ENCODE measurements around the gene AGAP5. TPM values are rescaled to one million over a fixed set of nuclear protein-coding genes. Genes with fewer than 3 reads are reported as not detected.

Gene AGAP5
- total and polyA plus RNA-seq, 2 of the 13 experiments (the other 11 are each of a cell fraction or from before 2014, with no cell fraction given), result 5.3 to 7.9 TPM

DNA sequence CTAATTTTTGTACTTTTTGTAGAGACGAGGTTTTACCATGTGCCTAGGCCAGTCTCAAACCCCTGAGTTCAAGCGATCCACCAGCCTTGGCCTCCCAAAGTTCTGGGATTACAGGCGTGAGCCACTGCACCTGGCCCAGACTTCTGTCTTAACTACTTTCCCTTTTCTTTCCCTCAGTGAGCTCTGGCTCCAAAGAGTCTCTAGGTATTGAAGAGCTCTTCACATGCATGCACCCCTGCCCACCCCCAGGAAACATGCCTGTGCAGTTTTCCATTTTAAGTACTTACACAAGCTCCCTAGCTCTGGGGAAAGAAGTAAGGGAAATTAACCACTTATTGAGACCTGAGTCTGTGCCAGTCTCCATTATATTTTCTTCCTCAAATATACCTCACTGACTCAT lies 58.6 kb downstream of the AGAP5 start:
- ATAC-seq, result peak; percentile 21; the same call in 2 of the 3 replicates
- DNase-seq (ENCODE audit: low spot score), result no peak
- H4K20me1 ChIP-seq (ENCODE audit: insufficient read depth, low read length), result no peaks in the 10 kb centered on the region

More for the DNA sequence above, 58.6 kb downstream of the AGAP5 start:
- TF ChIP-seq YEATS4 (CRISPR knock-in tag; IDR thresholded peaks at IDR 0.05; ENCODE audit: borderline replicate concordance), result no peak
- TF ChIP-seq ZNF598 (CRISPR knock-in tag; IDR thresholded peaks at IDR 0.05; ENCODE audit: borderline replicate concordance), result no peak
- TF ChIP-seq, protein P1, sequence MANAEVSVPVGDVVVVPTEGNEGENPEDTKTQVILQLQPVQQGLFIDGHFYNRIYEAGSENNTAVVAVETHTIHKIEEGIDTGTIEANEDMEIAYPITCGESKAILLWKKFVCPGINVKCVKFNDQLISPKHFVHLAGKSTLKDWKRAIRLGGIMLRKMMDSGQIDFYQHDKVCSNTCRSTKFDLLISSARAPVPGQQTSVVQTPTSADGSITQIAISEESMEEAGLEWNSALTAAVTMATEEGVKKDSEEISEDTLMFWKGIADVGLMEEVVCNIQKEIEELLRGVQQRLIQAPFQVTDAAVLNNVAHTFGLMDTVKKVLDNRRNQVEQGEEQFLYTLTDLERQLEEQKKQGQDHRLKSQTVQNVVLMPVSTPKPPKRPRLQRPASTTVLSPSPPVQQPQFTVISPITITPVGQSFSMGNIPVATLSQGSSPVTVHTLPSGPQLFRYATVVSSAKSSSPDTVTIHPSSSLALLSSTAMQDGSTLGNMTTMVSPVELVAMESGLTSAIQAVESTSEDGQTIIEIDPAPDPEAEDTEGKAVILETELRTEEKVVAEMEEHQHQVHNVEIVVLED (CRISPR knock-in tag; IDR thresholded peaks at IDR 0.05; ENCODE audit: borderline replicate concordance), result no peak
- no peak for TF ChIP-seq ARID3A (IDR thresholded peaks at IDR 0.05; ENCODE audit: low read depth, low read length)
- TF ChIP-seq ZBTB46 (CRISPR knock-in tag; IDR thresholded peaks at IDR 0.05; ENCODE audit: borderline replicate concordance), result no peak
- TF ChIP-seq ZSCAN25 (CRISPR knock-in tag; IDR thresholded peaks at IDR 0.05), result no peak
- no peak for TF ChIP-seq SKI (IDR thresholded peaks at IDR 0.05; ENCODE audit: partially characterized antibody)
- no peak for TF ChIP-seq TEAD3 (CRISPR knock-in tag; optimal IDR thresholded peaks at IDR 0.05; ENCODE audit: borderline replicate concordance)
- TF ChIP-seq, protein P2, sequence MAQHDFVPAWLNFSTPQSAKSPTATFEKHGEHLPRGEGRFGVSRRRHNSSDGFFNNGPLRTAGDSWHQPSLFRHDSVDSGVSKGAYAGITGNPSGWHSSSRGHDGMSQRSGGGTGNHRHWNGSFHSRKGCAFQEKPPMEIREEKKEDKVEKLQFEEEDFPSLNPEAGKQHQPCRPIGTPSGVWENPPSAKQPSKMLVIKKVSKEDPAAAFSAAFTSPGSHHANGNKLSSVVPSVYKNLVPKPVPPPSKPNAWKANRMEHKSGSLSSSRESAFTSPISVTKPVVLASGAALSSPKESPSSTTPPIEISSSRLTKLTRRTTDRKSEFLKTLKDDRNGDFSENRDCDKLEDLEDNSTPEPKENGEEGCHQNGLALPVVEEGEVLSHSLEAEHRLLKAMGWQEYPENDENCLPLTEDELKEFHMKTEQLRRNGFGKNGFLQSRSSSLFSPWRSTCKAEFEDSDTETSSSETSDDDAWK (CRISPR knock-in tag; IDR thresholded peaks at IDR 0.05), result no peak
- no peak for TF ChIP-seq ZNF639 (CRISPR knock-in tag; conservative IDR thresholded peaks at IDR 0.05)
- no peak for TF ChIP-seq ZC3H13 (CRISPR knock-in tag; IDR thresholded peaks at IDR 0.05)
- no peak for TF ChIP-seq FOXJ3 (CRISPR knock-in tag; IDR thresholded peaks at IDR 0.05; ENCODE audit: borderline replicate concordance)
- intact Hi-C loops (cut with micrococcal nuclease; ENCODE audit: unreplicated experiment) (no loop called here), in situ Hi-C loops (cut with HindIII; ENCODE audit: extremely low pct_ligation_motif_present, low pct_unique_long_range_greater_than_20kb) (loop anchor here (25.0 kb wide), 1 partner anchor 377 kb away; the partner anchor contains the start of gene MRPS16)
- FAIRE-seq, result no peak
- WGBS (ENCODE audit: low lambda C conversion rate), result 19% methylated on average over 3 of the region's 3 CpGs
- 0 out of 2 replicates have a peak overlapping the region, but pooled peaks have one; percentile 8 for H3K9ac ChIP-seq (ENCODE audit: insufficient read depth, low read depth, low read length)
- no peak overlapping the region for H2AFZ ChIP-seq (ENCODE audit: low read length)
- H3K36me3 ChIP-seq (replicated peaks in 1 of 2; ENCODE audit: control insufficient read depth in 1 of 2, insufficient read depth in 2 of 2, low read length in 2 of 2), result no peaks in the 10 kb centered on the region
- H3K27me3 ChIP-seq (ENCODE audit: control insufficient read depth in 1 of 2, insufficient read depth in 2 of 2, low read length in 2 of 2), result peaks cover 0 to 16% of the 10 kb centered on the region in 2 experiments; a peak in 4 of 5 replicates
- H3K27ac ChIP-seq (ENCODE audit: extremely low read length, insufficient read depth, low read length), result no peak overlapping the region
- peak overlapping the region in 1 of 3 experiments; percentile 23; a peak in 1 of 6 replicates for H3K4me3 ChIP-seq (replicated peaks in 1 of 3; ENCODE audit: insufficient read depth in 1 of 3, low read depth in 2 of 3, low read length in 3 of 3)
- no peaks in the 10 kb centered on the region for H3K9me3 ChIP-seq (ENCODE audit: low read length)
- ChIA-PET CTCF (ENCODE audit: low intra/inter-chr PET ratio, low total read pairs) (interaction anchor here (2.1 kb wide), 1 partner anchor 110 kb away, joined by 5 read pairs; no protein-coding TSS in a partner anchor), POLR2A (no interaction called here)
- peak overlapping the region; percentile 61 for H3K4me2 ChIP-seq (ENCODE audit: low read depth, low read length)
- H3K4me1 ChIP-seq (ENCODE audit: insufficient read depth, low read length), result peaks cover 11% of the 10 kb centered on the region
- H3K79me2 ChIP-seq (ENCODE audit: insufficient read depth, low read length), result no peaks in the 10 kb centered on the region
- BruUV-seq (replicated peaks), result no TSS peak

All from HepG2 (cell line).